Lung (tissue), 12 donors: ENCODE results near the gene DCLK2. TPM values are rescaled to one million over a fixed set of nuclear protein-coding genes. Genes with fewer than 3 reads are reported as not detected.
A peak's percentile ranks its signal among the peaks of the same experiment; 100 is the strongest.

Source experiments
- ATAC-seq: fragments of 200-7000 bp; cut with Tn5 transposase; one replicate; pipeline ENCODE4 v1.9.1; 2020; ENCODE audit warnings: moderate number of reproducible peaks; ENCODE audit not compliant: insufficient read depth, low FRiP score
- DNase-seq, 3 donors: peaks; one replicate each; pipeline ENCODE4 v3.0.0-alpha.2; 2013 to 2017
- H3K27ac ChIP-seq, 2 donors: one replicate each; pipeline ENCODE4 v1.5.1; 2013; ENCODE audit warnings: mild to moderate bottlenecking in 2 of 2, moderate library complexity in 2 of 2, control low read depth in 1 of 2, inconsistent platforms in 1 of 2, low read depth in 1 of 2, low read length in 1 of 2
- H3K27me3 ChIP-seq, 3 donors: one replicate each; pipeline ENCODE4 v1.5.1; 2013; ENCODE audit warnings: low read length in 2 of 3; ENCODE audit not compliant: control insufficient read depth in 3 of 3, insufficient read depth in 3 of 3
- H3K36me3 ChIP-seq, 4 donors: one replicate each; pipeline ENCODE4 v1.5.1; 2013; ENCODE audit warnings: low read length in 4 of 4, mild to moderate bottlenecking in 1 of 4, moderate library complexity in 1 of 4; ENCODE audit not compliant: control insufficient read depth in 4 of 4, insufficient read depth in 4 of 4
- H3K4me1 ChIP-seq, 5 donors: one replicate each; pipeline ENCODE4 v1.5.1; 2013; ENCODE audit warnings: low read length in 5 of 5, mild to moderate bottlenecking in 2 of 5, moderate library complexity in 1 of 5; ENCODE audit not compliant: control insufficient read depth in 5 of 5, insufficient read depth in 5 of 5
- H3K4me3 ChIP-seq: one replicate; pipeline ENCODE4 v1.5.1; 2013; ENCODE audit warnings: mild to moderate bottlenecking, control low read depth, moderate library complexity
- H3K9ac ChIP-seq, 2 donors: one replicate each; pipeline ENCODE4 v1.5.1; 2013; ENCODE audit warnings: low read length in 2 of 2, control low read depth in 1 of 2; ENCODE audit not compliant: insufficient read depth in 1 of 2
- H3K9me3 ChIP-seq, 4 donors: one replicate each; pipeline ENCODE4 v1.5.1; 2013; ENCODE audit warnings: low read length in 3 of 4, mild to moderate bottlenecking in 1 of 4, moderate library complexity in 1 of 4; ENCODE audit not compliant: control insufficient read depth in 4 of 4, insufficient read depth in 3 of 4
- CTCF ChIP-seq: IDR thresholded peaks from 2 replicates; pipeline ENCODE4 v1.5.1; 2012; ENCODE audit warnings: mild to moderate bottlenecking; ENCODE audit errors: control extremely low read depth, extremely low read depth
- WGBS, 2 donors: extraction: QIAGEN DNeasy Blood & Tissue Kit; methylation state at CpG; one replicate each; pipeline ENCODE4 v1.1.7; 2013; 5-methylcytosine and 5-hydroxymethylcytosine counted together
- polyA plus RNA-seq, 2 donors: library from polyadenylated mRNA; stranded (reverse); fragments of 200-250 nt; gene quantifications; one replicate each; pipeline ENCODE4 v1.2.1, GENCODE V29; 2013
- total RNA-seq, 2 donors: library from RNA; depleted of rRNA in 1 of 2; stranded (reverse); fragments of >200 nt in 1 of 2; gene quantifications; one replicate each; pipeline ENCODE4 v1.2.1, GENCODE V29; 2014 to 2021
- donor health status: control.
- donor health status: control.
- donor health status: Bipolar disorder and iron deficiency.
- donor health status: healthy.
- donor health status: DM: yes; HTN: yes; CAD: no.

The DCLK2 gene
- total and polyA plus RNA-seq, 4 donors = 1.4 to 11.8 (median 2.7) TPM

GRCh38 chr4:150039274-150040127, 38.7 kb upstream of the DCLK2 start:
- peak in 1 of 3 donors; percentile 6 for DNase-seq
- no peak for ATAC-seq

GRCh38 chr4:150044517-150044916, 33.7 kb upstream of the DCLK2 start:
- 93 to 95% methylated on average over 3 of the region's 3 CpGs for WGBS, 2 donors
- no peaks in the 10 kb centered on the region for H3K36me3 ChIP-seq
- TF ChIP-seq CTCF = no peak

More at GRCh38 chr4:150039274-150040127, 38.7 kb upstream of the DCLK2 start:
- H3K27ac ChIP-seq = no peak overlapping the region
- no peak overlapping the region for H3K9ac ChIP-seq
- H3K4me1 ChIP-seq = no peaks in the 10 kb centered on the region
- WGBS, 2 donors = 78 to 82% methylated on average over 2 of the region's 2 CpGs
- no peaks in the 10 kb centered on the region for H3K27me3 ChIP-seq
- no peak overlapping the region for H3K4me3 ChIP-seq
- peaks cover 0 to 3% (median 0%) of the 10 kb centered on the region in 4 donors for H3K9me3 ChIP-seq
- no peaks in the 10 kb centered on the region for H3K36me3 ChIP-seq
- TF ChIP-seq CTCF = no peak

GRCh38 chr4:150045410-150045809, 32.8 kb upstream of the DCLK2 start:
- Histone ChIP-seq H3K4me3 (no peak overlapping the region), H3K9ac (no peak overlapping the region), H3K9me3 (no peaks in the 10 kb centered on the region), H3K27ac (no peak overlapping the region), H3K27me3 (no peaks in the 10 kb centered on the region), H3K36me3 (no peaks in the 10 kb centered on the region), H3K4me1 (no peaks in the 10 kb centered on the region)
- no peak for DNase-seq
- ATAC-seq = no peak
- 87 to 90% methylated on average over 3 of the region's 3 CpGs for WGBS, 2 donors
- no peak for TF ChIP-seq CTCF

More at GRCh38 chr4:150044517-150044916, 33.7 kb upstream of the DCLK2 start:
- no peak for DNase-seq
- ATAC-seq = no peak
- H3K27ac ChIP-seq = no peak overlapping the region
- H3K9me3 ChIP-seq = no peaks in the 10 kb centered on the region
- H3K4me3 ChIP-seq = no peak overlapping the region
- H3K27me3 ChIP-seq = no peaks in the 10 kb centered on the region
- no peaks in the 10 kb centered on the region for H3K4me1 ChIP-seq
- H3K9ac ChIP-seq = no peak overlapping the region
